HEK293 (cell line): Measurements from ENCODE around the gene KCNB1.

Source experiments
- CTCF ChIA-PET: fragments of 350-600 bp; formaldehyde crosslinking; extraction: SDS; loops from one replicate; lab custom pipeline; 2021; ENCODE audit warnings: antibody characterized with exemption; lab: Yijun Ruan, JAX
- POLR2A ChIA-PET: fragments of 300-600 bp; formaldehyde crosslinking; extraction: SDS; loops from one replicate; lab custom pipeline; 2020; ENCODE audit warnings: antibody characterized with exemption, inconsistent platforms; lab: Yijun Ruan, JAX
- H3K27ac ChIP-seq: fragments of 200-500 bp; sonication (Bioruptor generic); 2 replicates; pipeline ENCODE4 v1.5.1; 2014; ENCODE audit warnings: low read depth, low read length, control low read depth, inconsistent platforms; ENCODE audit errors: extremely low read depth
- H3K36me3 ChIP-seq, 2 experiments: fragments of 200-500 bp in 1 of 2; sonication (Bioruptor generic) in 1 of 2; 1 replicate in 1 of 2; 2 replicates in 1 of 2; pipeline ENCODE4 v1.5.1; 2014 to 2017; ENCODE audit warnings: inconsistent platforms in 2 of 2, low read length in 2 of 2; ENCODE audit not compliant: control insufficient read depth in 2 of 2, insufficient read depth in 1 of 2
- H3K4me1 ChIP-seq: fragments of 200-500 bp; sonication (Bioruptor generic); 2 replicates; pipeline ENCODE4 v1.5.1; 2014; ENCODE audit warnings: mild to moderate bottlenecking, low read length, inconsistent platforms; ENCODE audit not compliant: control insufficient read depth, insufficient read depth
- H3K4me3 ChIP-seq: 2 replicates; pipeline ENCODE4 v1.5.1; 2011; ENCODE audit warnings: low read depth, mild to moderate bottlenecking, control low read depth, low read length, moderate library complexity
- H3K9me3 ChIP-seq: fragments of 200-500 bp; sonication (Bioruptor generic); 2 replicates; pipeline ENCODE4 v1.5.1; 2014; ENCODE audit warnings: low read depth, low read length, inconsistent platforms; ENCODE audit not compliant: control insufficient read depth, insufficient read depth
- BCL11A ChIP-seq: fragments of 450-650 bp; formaldehyde crosslinking; IDR thresholded peaks from 2 replicates; pipeline ENCODE4 v1.5.1; 2016; ENCODE audit warnings: low read depth, missing biosample characterization, missing genetic modification characterization
- ZBTB7A ChIP-seq: fragments of 450-650 bp; formaldehyde crosslinking; IDR thresholded peaks from 2 replicates; pipeline ENCODE4 v1.5.1; 2016; ENCODE audit warnings: low read depth, missing biosample characterization, missing genetic modification characterization
- ZEB2 ChIP-seq: fragments of 450-650 bp; formaldehyde crosslinking; IDR thresholded peaks from 2 replicates; pipeline ENCODE4 v1.5.1; 2016; ENCODE audit warnings: missing biosample characterization, missing genetic modification characterization
- ZFP69B ChIP-seq: fragments of 450-650 bp; formaldehyde crosslinking; IDR thresholded peaks from 2 replicates; pipeline ENCODE4 v1.5.1; 2016; ENCODE audit warnings: missing biosample characterization, missing genetic modification characterization
- ZNF184 ChIP-seq: fragments of 450-650 bp; IDR thresholded peaks from 2 replicates; pipeline ENCODE4 v1.5.1; 2018; ENCODE audit warnings: missing biosample characterization, mild to moderate bottlenecking, missing genetic modification characterization
- ZNF19 ChIP-seq: fragments of 450-650 bp; formaldehyde crosslinking; IDR thresholded peaks from 2 replicates; pipeline ENCODE4; 2016; ENCODE audit warnings: missing biosample characterization, missing genetic modification characterization, low read depth
- ZNF23 ChIP-seq: fragments of 450-650 bp; formaldehyde crosslinking; IDR thresholded peaks from 2 replicates; pipeline ENCODE4 v1.5.1; 2016; ENCODE audit warnings: missing biosample characterization, missing genetic modification characterization, borderline replicate concordance
- ZNF362 ChIP-seq: fragments of 450-650 bp; formaldehyde crosslinking; IDR thresholded peaks from 2 replicates; pipeline ENCODE4 v1.5.1; 2016; ENCODE audit warnings: missing biosample characterization, missing genetic modification characterization
- ZNF423 ChIP-seq: fragments of 450-650 bp; formaldehyde crosslinking; IDR thresholded peaks from 2 replicates; pipeline ENCODE4 v1.5.1; 2016; ENCODE audit warnings: missing biosample characterization, missing genetic modification characterization
- ZNF623 ChIP-seq: fragments of 450-650 bp; formaldehyde crosslinking; IDR thresholded peaks from 2 replicates; pipeline ENCODE4 v1.5.1; 2016; ENCODE audit warnings: missing biosample characterization, missing genetic modification characterization
- ZNF626 ChIP-seq: fragments of 450-650 bp; sonication (Bioruptor Pico); formaldehyde crosslinking; IDR thresholded peaks from 2 replicates; pipeline ENCODE4 v1.5.1; 2018; ENCODE audit warnings: missing biosample characterization, missing genetic modification characterization, inconsistent platforms
- ZNF776 ChIP-seq: fragments of 450-650 bp; formaldehyde crosslinking; IDR thresholded peaks from 2 replicates; pipeline ENCODE4 v1.5.0; 2017; ENCODE audit warnings: missing biosample characterization, missing genetic modification characterization, borderline replicate concordance
- ZSCAN18 ChIP-seq: fragments of 450-650 bp; formaldehyde crosslinking; IDR thresholded peaks from 2 replicates; pipeline ENCODE4 v1.5.1; 2016; ENCODE audit warnings: missing biosample characterization, missing genetic modification characterization
- ZSCAN23 ChIP-seq: fragments of 450-650 bp; formaldehyde crosslinking; IDR thresholded peaks from 2 replicates; pipeline ENCODE4 v1.5.1; 2016; ENCODE audit warnings: missing biosample characterization, missing genetic modification characterization
- TF ChIP-seq, protein P1 (sequence below): fragments of 450-650 bp; formaldehyde crosslinking; IDR thresholded peaks from 2 replicates; pipeline ENCODE4 v1.5.1; 2016; ENCODE audit warnings: missing biosample characterization, missing genetic modification characterization
- TF ChIP-seq, protein P2 (sequence below): fragments of 450-650 bp; formaldehyde crosslinking; IDR thresholded peaks from 2 replicates; pipeline ENCODE4 v1.5.1; 2016; ENCODE audit warnings: missing biosample characterization, missing genetic modification characterization

The KCNB1 gene

DNA sequence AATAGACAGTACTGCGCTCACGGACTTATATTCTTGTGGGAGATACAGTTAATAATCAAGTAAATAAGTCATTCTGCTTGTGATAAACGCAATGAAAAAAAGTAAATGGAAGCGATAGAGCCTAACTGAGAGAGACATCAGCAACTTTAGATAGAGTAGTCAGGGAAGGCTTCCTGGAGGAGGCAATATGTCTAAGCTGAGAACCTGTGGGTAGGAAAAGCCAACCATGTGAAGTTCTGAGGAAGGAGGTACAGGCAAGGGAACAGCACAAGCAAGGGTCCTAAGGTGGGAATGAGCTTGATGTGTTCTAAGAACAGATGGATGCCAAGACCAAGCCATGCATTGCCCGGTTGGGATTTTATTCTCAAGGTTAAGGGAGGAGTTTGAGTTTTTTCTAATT is 7.2 kb upstream of the KCNB1 start:
- no peaks in the 10 kb centered on the region for H3K4me1 ChIP-seq
- H3K4me3 ChIP-seq: no peak overlapping the region
- H3K36me3 ChIP-seq: no peaks in the 10 kb centered on the region
- H3K27ac ChIP-seq: no peak overlapping the region
- ChIA-PET POLR2A (no interaction called here), CTCF (interaction anchor here (0.6 to 1.0 kb wide), 2 partner anchors 68 to 156 kb away, joined by 3 to 4 read pairs; no protein-coding TSS in a partner anchor)
- TF ChIP-seq ZEB2 (no peak), ZNF776 (tag by site-specific recombination) (no peak), ZNF19 (tag by site-specific recombination) (no peak), ZFP69B (tag by site-specific recombination) (no peak)
- TF ChIP-seq, protein P1, sequence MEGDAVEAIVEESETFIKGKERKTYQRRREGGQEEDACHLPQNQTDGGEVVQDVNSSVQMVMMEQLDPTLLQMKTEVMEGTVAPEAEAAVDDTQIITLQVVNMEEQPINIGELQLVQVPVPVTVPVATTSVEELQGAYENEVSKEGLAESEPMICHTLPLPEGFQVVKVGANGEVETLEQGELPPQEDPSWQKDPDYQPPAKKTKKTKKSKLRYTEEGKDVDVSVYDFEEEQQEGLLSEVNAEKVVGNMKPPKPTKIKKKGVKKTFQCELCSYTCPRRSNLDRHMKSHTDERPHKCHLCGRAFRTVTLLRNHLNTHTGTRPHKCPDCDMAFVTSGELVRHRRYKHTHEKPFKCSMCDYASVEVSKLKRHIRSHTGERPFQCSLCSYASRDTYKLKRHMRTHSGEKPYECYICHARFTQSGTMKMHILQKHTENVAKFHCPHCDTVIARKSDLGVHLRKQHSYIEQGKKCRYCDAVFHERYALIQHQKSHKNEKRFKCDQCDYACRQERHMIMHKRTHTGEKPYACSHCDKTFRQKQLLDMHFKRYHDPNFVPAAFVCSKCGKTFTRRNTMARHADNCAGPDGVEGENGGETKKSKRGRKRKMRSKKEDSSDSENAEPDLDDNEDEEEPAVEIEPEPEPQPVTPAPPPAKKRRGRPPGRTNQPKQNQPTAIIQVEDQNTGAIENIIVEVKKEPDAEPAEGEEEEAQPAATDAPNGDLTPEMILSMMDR: no peak
- H3K9me3 ChIP-seq: no peaks in the 10 kb centered on the region

GRCh38 chr20:49486064-49486463 is 3.6 kb upstream of the KCNB1 start:
- TF ChIP-seq ZNF184 (tag by site-specific recombination) (no peak), ZNF623 (tag by site-specific recombination) (peak; percentile 88)
- Histone ChIP-seq H3K36me3 (no peaks in the 10 kb centered on the region), H3K9me3 (no peaks in the 10 kb centered on the region), H3K4me1 (0 out of 2 replicates have a peak, but pooled peaks cover 4% of the 10 kb centered on the region), H3K27ac (no peak overlapping the region), H3K4me3 (no peak overlapping the region)
- POLR2A ChIA-PET: no interaction called here
- CTCF ChIA-PET: interaction anchor here (0.6 to 6.1 kb wide), 3 partner anchors 21 to 372 kb away, joined by 3 to 118 read pairs (median 40); no protein-coding TSS in a partner anchor

GRCh38 chr20:49485563-49485962 is 3.1 kb upstream of the KCNB1 start:
- ChIA-PET POLR2A (no interaction called here), CTCF (interaction anchor here (0.6 to 6.1 kb wide), 7 partner anchors 21 to 372 kb away, joined by 3 to 118 read pairs (median 6); no protein-coding TSS in a partner anchor)
- TF ChIP-seq, protein P2, sequence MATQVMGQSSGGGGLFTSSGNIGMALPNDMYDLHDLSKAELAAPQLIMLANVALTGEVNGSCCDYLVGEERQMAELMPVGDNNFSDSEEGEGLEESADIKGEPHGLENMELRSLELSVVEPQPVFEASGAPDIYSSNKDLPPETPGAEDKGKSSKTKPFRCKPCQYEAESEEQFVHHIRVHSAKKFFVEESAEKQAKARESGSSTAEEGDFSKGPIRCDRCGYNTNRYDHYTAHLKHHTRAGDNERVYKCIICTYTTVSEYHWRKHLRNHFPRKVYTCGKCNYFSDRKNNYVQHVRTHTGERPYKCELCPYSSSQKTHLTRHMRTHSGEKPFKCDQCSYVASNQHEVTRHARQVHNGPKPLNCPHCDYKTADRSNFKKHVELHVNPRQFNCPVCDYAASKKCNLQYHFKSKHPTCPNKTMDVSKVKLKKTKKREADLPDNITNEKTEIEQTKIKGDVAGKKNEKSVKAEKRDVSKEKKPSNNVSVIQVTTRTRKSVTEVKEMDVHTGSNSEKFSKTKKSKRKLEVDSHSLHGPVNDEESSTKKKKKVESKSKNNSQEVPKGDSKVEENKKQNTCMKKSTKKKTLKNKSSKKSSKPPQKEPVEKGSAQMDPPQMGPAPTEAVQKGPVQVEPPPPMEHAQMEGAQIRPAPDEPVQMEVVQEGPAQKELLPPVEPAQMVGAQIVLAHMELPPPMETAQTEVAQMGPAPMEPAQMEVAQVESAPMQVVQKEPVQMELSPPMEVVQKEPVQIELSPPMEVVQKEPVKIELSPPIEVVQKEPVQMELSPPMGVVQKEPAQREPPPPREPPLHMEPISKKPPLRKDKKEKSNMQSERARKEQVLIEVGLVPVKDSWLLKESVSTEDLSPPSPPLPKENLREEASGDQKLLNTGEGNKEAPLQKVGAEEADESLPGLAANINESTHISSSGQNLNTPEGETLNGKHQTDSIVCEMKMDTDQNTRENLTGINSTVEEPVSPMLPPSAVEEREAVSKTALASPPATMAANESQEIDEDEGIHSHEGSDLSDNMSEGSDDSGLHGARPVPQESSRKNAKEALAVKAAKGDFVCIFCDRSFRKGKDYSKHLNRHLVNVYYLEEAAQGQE (tag by site-specific recombination): peak; percentile 86
- no peak for TF ChIP-seq ZNF626 (tag by site-specific recombination)
- no peak for TF ChIP-seq ZBTB7A
- TF ChIP-seq BCL11A (tag by site-specific recombination): no peak
- no peak for TF ChIP-seq ZSCAN18 (tag by site-specific recombination)
- no peak for TF ChIP-seq ZSCAN23 (tag by site-specific recombination)
- TF ChIP-seq ZNF362: no peak
- no peak for TF ChIP-seq ZNF423 (tag by site-specific recombination)
- TF ChIP-seq ZNF23 (tag by site-specific recombination): no peak
- Histone ChIP-seq H3K9me3 (no peaks in the 10 kb centered on the region), H3K4me1 (0 out of 2 replicates have a peak, but pooled peaks cover 4% of the 10 kb centered on the region), H3K36me3 (no peaks in the 10 kb centered on the region), H3K27ac (no peak overlapping the region), H3K4me3 (no peak overlapping the region)
